B cell (primary cell): Measurements from ENCODE around the gene COL16A1. TPM values are rescaled to one million over a fixed set of nuclear protein-coding genes. Genes with fewer than 3 reads are reported as not detected.

Experiments
- ATAC-seq: fragments of 200-7000 bp; cut with Tn5 transposase; one replicate; pipeline ENCODE4 v1.10.0; 2021; ENCODE audit warnings: low read depth, mild to moderate bottlenecking, moderate number of reproducible peaks, moderate library complexity
- CTCF ChIA-PET: fragments of 350-600 bp; sonication (Branson Sonifier 250); formaldehyde crosslinking; loops from one replicate; lab custom pipeline; 2021; ENCODE audit warnings: antibody characterized with exemption, inconsistent platforms; lab: Charles Lee
- POLR2A ChIA-PET: fragments of 350-600 bp; sonication (Branson Sonifier 250); formaldehyde crosslinking; loops from one replicate; lab custom pipeline; 2021; ENCODE audit warnings: antibody characterized with exemption; lab: Charles Lee
- DNase-seq: peaks from one replicate; pipeline ENCODE4 v3.0.0; 2013
- H2AFZ ChIP-seq: 2 replicates; pipeline ENCODE4 v1.6.1; 2012; ENCODE audit warnings: mild to moderate bottlenecking, low read depth, low read length; ENCODE audit not compliant: insufficient read depth, poor library complexity, severe bottlenecking
- H3K27ac ChIP-seq, 2 donors: 1 replicate in 1 of 2; 2 replicates in 1 of 2; pipeline ENCODE4 v1.5.1; 2012 to 2013; ENCODE audit warnings: low read length in 2 of 2, mild to moderate bottlenecking in 2 of 2, moderate library complexity in 1 of 2
- H3K27me3 ChIP-seq, 4 experiments: fragments of 200-600 bp in 1 of 4; sonication (generic) in 1 of 4; replicated peaks in 1 of 4; 1 replicate in 2 of 4; 2 replicates in 2 of 4; pipeline versions ENCODE4 v1.6.1 to v1.7.0; 2013 to 2016; ENCODE audit warnings: low read length in 3 of 4, mild to moderate bottlenecking in 2 of 4, mixed read lengths in 1 of 4, moderate library complexity in 1 of 4; ENCODE audit not compliant: insufficient read depth in 4 of 4, control insufficient read depth in 3 of 4; ENCODE audit errors: control extremely low read depth in 1 of 4
- H3K36me3 ChIP-seq, 2 experiments: replicated peaks in 1 of 2; 1 replicate in 1 of 2; 2 replicates in 1 of 2; pipeline versions ENCODE4 v1.6.1 to v1.7.1; 2013; ENCODE audit warnings: low read length in 1 of 2; ENCODE audit not compliant: insufficient read depth in 2 of 2, control insufficient read depth in 1 of 2; ENCODE audit errors: control extremely low read depth in 1 of 2, extremely low read depth in 1 of 2
- H3K4me1 ChIP-seq, 2 donors: fragments of 200-600 bp in 1 of 2; sonication (generic) in 1 of 2; 1 replicate in 1 of 2; 2 replicates in 1 of 2; pipeline versions ENCODE4 v1.5.1 to v1.6.1; 2013 to 2017; ENCODE audit warnings: low read length in 2 of 2; ENCODE audit not compliant: control insufficient read depth in 2 of 2, insufficient read depth in 2 of 2
- H3K4me2 ChIP-seq: replicated peaks from 2 replicates; pipeline ENCODE3; 2012; ENCODE audit warnings: mild to moderate bottlenecking, low read depth, low read length; ENCODE audit not compliant: poor library complexity, severe bottlenecking
- H3K4me3 ChIP-seq, 5 experiments: fragments of 200-600 bp in 1 of 5; sonication (generic) in 1 of 5; 1 replicate in 3 of 5; 2 replicates in 2 of 5; pipeline versions ENCODE4 v1.5.1 to v1.7.0; 2011 to 2016; ENCODE audit warnings: low read length in 4 of 5, mild to moderate bottlenecking in 4 of 5, low read depth in 2 of 5, control low read depth in 1 of 5, moderate library complexity in 1 of 5; ENCODE audit not compliant: insufficient read depth in 1 of 5; ENCODE audit errors: control extremely low read depth in 1 of 5, extremely low read depth in 1 of 5
- H3K79me2 ChIP-seq: fragments of 200-600 bp; sonication (generic); one replicate; pipeline ENCODE4 v1.6.0; 2016; ENCODE audit warnings: low read length; ENCODE audit not compliant: control insufficient read depth, insufficient read depth
- H3K9ac ChIP-seq: fragments of 200-600 bp; sonication (generic); 2 replicates; pipeline ENCODE4 v1.6.1; 2017; ENCODE audit warnings: mild to moderate bottlenecking, low read length, moderate library complexity
- H3K9me3 ChIP-seq, 3 donors: one replicate each; pipeline versions ENCODE4 v1.6.1 to v1.7.1; 2013; ENCODE audit warnings: low read length in 2 of 3; ENCODE audit not compliant: control insufficient read depth in 2 of 3, insufficient read depth in 1 of 3; ENCODE audit errors: control extremely low read depth in 1 of 3
- H4K20me1 ChIP-seq: 2 replicates; pipeline ENCODE4 v1.6.0; 2012; ENCODE audit warnings: mild to moderate bottlenecking, low read length; ENCODE audit not compliant: insufficient read depth, control insufficient read depth, poor library complexity, severe bottlenecking
- H3K27ac Mint-ChIP-seq: one replicate; pipeline ENCODE4 v1.8.0; 2021; ENCODE audit warnings: mixed read lengths
- H3K27me3 Mint-ChIP-seq: one replicate; pipeline ENCODE4 v1.8.0; 2021; ENCODE audit warnings: mixed read lengths
- H3K4me1 Mint-ChIP-seq: one replicate; pipeline ENCODE4 v1.8.0; 2021; ENCODE audit warnings: mixed read lengths
- H3K4me3 Mint-ChIP-seq: one replicate; pipeline ENCODE4 v1.8.0; 2021; ENCODE audit warnings: mixed read lengths
- H3K9me3 Mint-ChIP-seq: one replicate; pipeline ENCODE4 v1.8.0; 2022; ENCODE audit warnings: mixed read lengths; ENCODE audit not compliant: insufficient read depth
- CTCF ChIP-seq: fragments of 200-600 bp; IDR thresholded peaks from one replicate; pipeline ENCODE4 v1.8.0; 2022; ENCODE audit warnings: antibody characterized with exemption, mild to moderate bottlenecking
- EZH2 ChIP-seq: IDR thresholded peaks from 2 replicates; pipeline ENCODE4 v1.6.1; 2012; ENCODE audit warnings: borderline replicate concordance, low read depth, mild to moderate bottlenecking, moderate library complexity, low read length; ENCODE audit not compliant: insufficient read depth, poor library complexity, severe bottlenecking
- WGBS: methylation state at CpG from one replicate; pipeline ENCODE4 v1.1.5; 2013; ENCODE audit warnings: missing lambda C conversion rate; ENCODE audit not compliant: insufficient coverage; 5-methylcytosine and 5-hydroxymethylcytosine counted together
- intact Hi-C: fragments of 100-400 bp; cut with micrococcal nuclease; formaldehyde crosslinking; loops from one replicate; pipeline ENCODE4 v1.10.0; 2022
- polyA plus RNA-seq: library from polyadenylated mRNA; depleted of rRNA; stranded (reverse); fragments of >200 nt; gene quantifications from 2 replicates; pipeline ENCODE4 v1.2.3, GENCODE V29; 2012
- total RNA-seq, 2 donors: library from RNA; stranded (reverse); fragments of 120-200 nt in 1 of 2; gene quantifications; 1 replicate in 1 of 2; 2 replicates in 1 of 2; pipeline versions ENCODE4 v1.2.3 to v1.2.4, GENCODE V29; 2013 to 2022

COL16A1 gene
- total and polyA plus RNA-seq, 2 donors (not counting 1 experiment from before 2014, with no cell fraction given) = 0.07 TPM; not detected in 1

GRCh38 chr1:31715087-31715872, 11.5 kb upstream of the COL16A1 start:
- peak overlapping the region; percentile 80 for H2AFZ ChIP-seq
- H3K27me3 ChIP-seq = peaks cover 0 to 45% (median 10%) of the 10 kb centered on the region in 4 experiments

More at GRCh38 chr1:31715087-31715872, 11.5 kb upstream of the COL16A1 start:
- Mint-ChIP-seq H3K4me1 (peaks cover 21% of the 10 kb centered on the region), H3K4me3 (peak overlapping the region; percentile 76), H3K27me3 (peaks cover 56% of the 10 kb centered on the region), H3K9me3 (no peaks in the 10 kb centered on the region), H3K27ac (no peak overlapping the region)
- peaks cover 19% of the 10 kb centered on the region in 2 donors for H3K4me1 ChIP-seq
- no peaks in the 10 kb centered on the region for H4K20me1 ChIP-seq
- peak overlapping the region in 4 of 5 experiments; percentile 33 to 64 (median 54) for H3K4me3 ChIP-seq
- H3K79me2 ChIP-seq = no peaks in the 10 kb centered on the region
- no peak overlapping the region for H3K27ac ChIP-seq
- peak overlapping the region; percentile 97 for H3K4me2 ChIP-seq
- WGBS = 3% methylated on average over 38 of the region's 44 CpGs
- intact Hi-C loops = no loop called here
- ChIA-PET CTCF (interaction anchor here (0.8 to 7.1 kb wide), 10 partner anchors 8 to 290 kb away, joined by 3 to 74 read pairs (median 4); no protein-coding TSS in a partner anchor), POLR2A (no interaction called here)
- H3K36me3 ChIP-seq = no peaks in the 10 kb centered on the region
- peak overlapping the region; percentile 64 for H3K9ac ChIP-seq
- ATAC-seq = peak; percentile 77
- H3K9me3 ChIP-seq = peaks cover 0 to 5% (median 0%) of the 10 kb centered on the region in 3 donors
- DNase-seq = peak; percentile 46
- TF ChIP-seq CTCF (peak; percentile 62), EZH2 (no peak)
